Measurements from ENCODE around the gene LYPD6B. TPM values are rescaled to one million over a fixed set of nuclear protein-coding genes. Genes with fewer than 3 reads are reported as not detected.
"Not testable (repeated sequence)": the region's sequence is repeated elsewhere in the genome, so short reads cannot be mapped to it uniquely, and the experiment has no call there.

Gene LYPD6B
- total and polyA plus RNA-seq, 2 donors (not counting 1 experiment from before 2014, with no cell fraction given), result 1.5 to 2.7 TPM

GRCh38 chr2:149246186-149246585 lies 207.7 kb downstream of the LYPD6B start:
- no peak overlapping the region for H3K9ac ChIP-seq (ENCODE audit: low read length)
- no peaks in the 10 kb centered on the region for H3K27me3 ChIP-seq (replicated peaks in 1 of 4; ENCODE audit: control extremely low read depth in 1 of 4, control insufficient read depth in 3 of 4, insufficient read depth in 4 of 4, low read length in 3 of 4)
- ChIA-PET POLR2A (no interaction called here), CTCF (no interaction called here)
- TF ChIP-seq, protein P1, sequence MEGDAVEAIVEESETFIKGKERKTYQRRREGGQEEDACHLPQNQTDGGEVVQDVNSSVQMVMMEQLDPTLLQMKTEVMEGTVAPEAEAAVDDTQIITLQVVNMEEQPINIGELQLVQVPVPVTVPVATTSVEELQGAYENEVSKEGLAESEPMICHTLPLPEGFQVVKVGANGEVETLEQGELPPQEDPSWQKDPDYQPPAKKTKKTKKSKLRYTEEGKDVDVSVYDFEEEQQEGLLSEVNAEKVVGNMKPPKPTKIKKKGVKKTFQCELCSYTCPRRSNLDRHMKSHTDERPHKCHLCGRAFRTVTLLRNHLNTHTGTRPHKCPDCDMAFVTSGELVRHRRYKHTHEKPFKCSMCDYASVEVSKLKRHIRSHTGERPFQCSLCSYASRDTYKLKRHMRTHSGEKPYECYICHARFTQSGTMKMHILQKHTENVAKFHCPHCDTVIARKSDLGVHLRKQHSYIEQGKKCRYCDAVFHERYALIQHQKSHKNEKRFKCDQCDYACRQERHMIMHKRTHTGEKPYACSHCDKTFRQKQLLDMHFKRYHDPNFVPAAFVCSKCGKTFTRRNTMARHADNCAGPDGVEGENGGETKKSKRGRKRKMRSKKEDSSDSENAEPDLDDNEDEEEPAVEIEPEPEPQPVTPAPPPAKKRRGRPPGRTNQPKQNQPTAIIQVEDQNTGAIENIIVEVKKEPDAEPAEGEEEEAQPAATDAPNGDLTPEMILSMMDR (IDR thresholded peaks at IDR 0.05), result no peak
- no peak for TF ChIP-seq EZH2 (IDR thresholded peaks at IDR 0.05; ENCODE audit: borderline replicate concordance, insufficient read depth, low read depth, low read length, poor library complexity, severe bottlenecking)
- H3K4me2 ChIP-seq (replicated peaks; ENCODE audit: low read depth, low read length, poor library complexity, severe bottlenecking), result no peak overlapping the region
- no peak for ATAC-seq (ENCODE audit: low read depth)
- no peaks in the 10 kb centered on the region for H4K20me1 ChIP-seq (ENCODE audit: control insufficient read depth, insufficient read depth, low read length, poor library complexity, severe bottlenecking)
- H3K9me3 ChIP-seq (ENCODE audit: control extremely low read depth in 1 of 3, control insufficient read depth in 2 of 3, insufficient read depth in 1 of 3, low read length in 2 of 3), result no peaks in the 10 kb centered on the region
- H3K4me1 ChIP-seq (ENCODE audit: control insufficient read depth in 2 of 2, insufficient read depth in 2 of 2, low read length in 2 of 2), result no peaks in the 10 kb centered on the region
- peaks cover 7% of the 10 kb centered on the region for H3K27me3 Mint-ChIP-seq
- DNase-seq, result no peak
- H3K4me3 Mint-ChIP-seq, result no peak overlapping the region
- intact Hi-C loops (cut with micrococcal nuclease), result no loop called here
- no peak overlapping the region for H3K4me3 ChIP-seq (ENCODE audit: control extremely low read depth in 1 of 5, extremely low read depth in 1 of 5, insufficient read depth in 1 of 5, low read depth in 2 of 5, low read length in 4 of 5)
- no peaks in the 10 kb centered on the region for H3K4me1 Mint-ChIP-seq
- no CpG with 5 or more reads among the region's 3 CpGs for WGBS (ENCODE audit: insufficient coverage)
- no peak overlapping the region for H3K27ac Mint-ChIP-seq
- no peak overlapping the region for H2AFZ ChIP-seq (ENCODE audit: insufficient read depth, low read depth, low read length, poor library complexity, severe bottlenecking)
- H3K27ac ChIP-seq (ENCODE audit: low read length in 2 of 2), result no peak overlapping the region
- H3K79me2 ChIP-seq (ENCODE audit: control insufficient read depth, insufficient read depth, low read length), result no peaks in the 10 kb centered on the region
- no peaks in the 10 kb centered on the region for H3K36me3 ChIP-seq (replicated peaks in 1 of 2; ENCODE audit: control extremely low read depth in 1 of 2, control insufficient read depth in 1 of 2, extremely low read depth in 1 of 2, insufficient read depth in 2 of 2, low read length in 1 of 2)
- no peaks in the 10 kb centered on the region for H3K9me3 Mint-ChIP-seq (ENCODE audit: insufficient read depth)

DNA sequence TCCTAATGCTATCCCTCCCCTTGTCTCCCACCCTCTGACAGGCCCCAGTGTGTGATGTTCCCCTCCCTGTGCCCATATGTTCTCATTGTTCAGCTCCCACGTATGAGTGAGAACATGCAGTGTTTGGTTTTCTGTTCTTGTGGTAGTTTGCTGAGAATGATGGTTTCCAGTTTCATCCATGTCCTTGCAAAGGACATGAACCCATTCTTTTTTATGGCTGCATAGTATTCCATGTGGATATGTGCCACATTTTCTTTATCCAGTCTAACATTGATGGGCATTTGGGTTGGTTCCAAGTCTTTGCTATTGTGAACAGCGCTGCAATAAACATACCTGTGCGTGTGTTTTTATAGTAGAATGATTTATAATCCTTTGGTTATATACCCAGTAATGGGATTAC lies 212.9 kb downstream of the LYPD6B start:
- H3K36me3 ChIP-seq (replicated peaks in 1 of 2; ENCODE audit: control extremely low read depth in 1 of 2, control insufficient read depth in 1 of 2, extremely low read depth in 1 of 2, insufficient read depth in 2 of 2, low read length in 1 of 2); CTCF ChIA-PET; POLR2A ChIA-PET; H2AFZ ChIP-seq (ENCODE audit: insufficient read depth, low read depth, low read length, poor library complexity, severe bottlenecking); DNase-seq; H3K79me2 ChIP-seq (ENCODE audit: control insufficient read depth, insufficient read depth, low read length); H3K4me3 ChIP-seq (ENCODE audit: control extremely low read depth in 1 of 5, extremely low read depth in 1 of 5, insufficient read depth in 1 of 5, low read depth in 2 of 5, low read length in 4 of 5); H3K27me3 Mint-ChIP-seq; H3K4me2 ChIP-seq (replicated peaks; ENCODE audit: low read depth, low read length, poor library complexity, severe bottlenecking); H3K9me3 ChIP-seq (ENCODE audit: control extremely low read depth in 1 of 3, control insufficient read depth in 2 of 3, insufficient read depth in 1 of 3, low read length in 2 of 3); H3K27ac Mint-ChIP-seq; H3K4me3 Mint-ChIP-seq; intact Hi-C loops (cut with micrococcal nuclease); H3K27me3 ChIP-seq (replicated peaks in 1 of 4; ENCODE audit: control extremely low read depth in 1 of 4, control insufficient read depth in 3 of 4, insufficient read depth in 4 of 4, low read length in 3 of 4); ATAC-seq (ENCODE audit: low read depth); H3K27ac ChIP-seq (ENCODE audit: low read length in 2 of 2); H3K4me1 Mint-ChIP-seq; H3K9ac ChIP-seq (ENCODE audit: low read length); H4K20me1 ChIP-seq (ENCODE audit: control insufficient read depth, insufficient read depth, low read length, poor library complexity, severe bottlenecking); H3K4me1 ChIP-seq (ENCODE audit: control insufficient read depth in 2 of 2, insufficient read depth in 2 of 2, low read length in 2 of 2): not testable (repeated sequence)
- H3K9me3 Mint-ChIP-seq (ENCODE audit: insufficient read depth), result peaks cover 12% of the 10 kb centered on the region
- no CpG with 5 or more reads among the region's 3 CpGs for WGBS (ENCODE audit: insufficient coverage)

GRCh38 chr2:149256877-149257276 lies 218.4 kb downstream of the LYPD6B start:
- DNase-seq; H3K9ac ChIP-seq (ENCODE audit: low read length); POLR2A ChIA-PET; intact Hi-C loops (cut with micrococcal nuclease); H3K36me3 ChIP-seq (replicated peaks in 1 of 2; ENCODE audit: control extremely low read depth in 1 of 2, control insufficient read depth in 1 of 2, extremely low read depth in 1 of 2, insufficient read depth in 2 of 2, low read length in 1 of 2); H3K4me2 ChIP-seq (replicated peaks; ENCODE audit: low read depth, low read length, poor library complexity, severe bottlenecking); H3K9me3 ChIP-seq (ENCODE audit: control extremely low read depth in 1 of 3, control insufficient read depth in 2 of 3, insufficient read depth in 1 of 3, low read length in 2 of 3); ATAC-seq (ENCODE audit: low read depth); H3K4me3 Mint-ChIP-seq; H3K9me3 Mint-ChIP-seq (ENCODE audit: insufficient read depth); CTCF ChIA-PET; H3K4me1 ChIP-seq (ENCODE audit: control insufficient read depth in 2 of 2, insufficient read depth in 2 of 2, low read length in 2 of 2); H3K27ac Mint-ChIP-seq; H4K20me1 ChIP-seq (ENCODE audit: control insufficient read depth, insufficient read depth, low read length, poor library complexity, severe bottlenecking); H2AFZ ChIP-seq (ENCODE audit: insufficient read depth, low read depth, low read length, poor library complexity, severe bottlenecking); H3K4me1 Mint-ChIP-seq; H3K27ac ChIP-seq (ENCODE audit: low read length in 2 of 2); H3K79me2 ChIP-seq (ENCODE audit: control insufficient read depth, insufficient read depth, low read length); H3K4me3 ChIP-seq (ENCODE audit: control extremely low read depth in 1 of 5, extremely low read depth in 1 of 5, insufficient read depth in 1 of 5, low read depth in 2 of 5, low read length in 4 of 5); H3K27me3 ChIP-seq (replicated peaks in 1 of 4; ENCODE audit: control extremely low read depth in 1 of 4, control insufficient read depth in 3 of 4, insufficient read depth in 4 of 4, low read length in 3 of 4): not testable (repeated sequence)
- WGBS (ENCODE audit: insufficient coverage), result 93% methylated on average over 3 of the region's 3 CpGs
- peaks cover 19% of the 10 kb centered on the region for H3K27me3 Mint-ChIP-seq

Measured in B cell (primary cell).